SK-N-SH (cell line): ENCODE measurements around the gene SACS. TPM values are rescaled to one million over a fixed set of nuclear protein-coding genes. Genes with fewer than 3 reads are reported as not detected.

Source experiments
- CTCF ChIA-PET: fragments of 300-600, 350-600 bp; formaldehyde crosslinking; extraction: SDS; loops from one replicate; lab custom pipeline; 2021; lab: Yijun Ruan, JAX
- POLR2A ChIA-PET: fragments of 350-600 bp; sonication (Branson Sonifier 250); formaldehyde crosslinking; extraction: SDS; loops from one replicate; lab custom pipeline; 2020; ENCODE audit warnings: antibody characterized with exemption, inconsistent platforms; lab: Yijun Ruan, JAX
- DNase-seq: peaks from one replicate; pipeline ENCODE4 v3.0.0; 2012
- H2AFZ ChIP-seq: fragments of 200-600 bp; sonication (generic); 2 replicates; pipeline ENCODE4 v1.8.1; 2016; ENCODE audit warnings: antibody characterized with exemption, mild to moderate bottlenecking, low read depth
- H3F3A ChIP-seq: fragments of 200-600 bp; sonication (generic); replicated peaks from 2 replicates; pipeline ENCODE3; 2016; ENCODE audit warnings: antibody characterized with exemption, mild to moderate bottlenecking; ENCODE audit not compliant: insufficient read depth
- H3K27ac ChIP-seq, 2 experiments: fragments of 200-500 bp in 1 of 2; fragments of 200-600 bp in 1 of 2; sonication (Bioruptor generic) in 1 of 2; sonication (generic), shearing (Covaris generic) in 1 of 2; 2 replicates each; pipeline versions ENCODE4 v1.5.1 to v1.6.1; 2014 to 2016; ENCODE audit warnings: low read depth in 2 of 2, inconsistent platforms in 1 of 2, low read length in 1 of 2, mild to moderate bottlenecking in 1 of 2, mixed read lengths in 1 of 2
- H3K27me3 ChIP-seq: fragments of 200-600 bp; sonication (generic), shearing (Covaris generic); 2 replicates; pipeline ENCODE4 v1.6.1; 2016; ENCODE audit warnings: mixed run types; ENCODE audit not compliant: insufficient read depth
- H3K36me3 ChIP-seq, 2 experiments: fragments of 200-500 bp in 1 of 2; fragments of 200-600 bp in 1 of 2; sonication (Bioruptor generic) in 1 of 2; sonication (generic) in 1 of 2; replicated peaks in 1 of 2; 2 replicates each; pipeline versions ENCODE3 to v1.5.1; 2014 to 2016; ENCODE audit warnings: low read length in 1 of 2, mild to moderate bottlenecking in 1 of 2; ENCODE audit not compliant: insufficient read depth in 2 of 2, control insufficient read depth in 1 of 2
- H3K4me1 ChIP-seq, 2 experiments: fragments of 200-500 bp in 1 of 2; fragments of 200-600 bp in 1 of 2; sonication (Bioruptor generic) in 1 of 2; sonication (generic), shearing (Covaris generic) in 1 of 2; 2 replicates each; pipeline versions ENCODE4 v1.5.1 to v1.6.1; 2014 to 2016; ENCODE audit warnings: low read depth in 1 of 2, low read length in 1 of 2, mixed run types in 1 of 2; ENCODE audit not compliant: insufficient read depth in 2 of 2, control insufficient read depth in 1 of 2
- H3K4me2 ChIP-seq: fragments of 200-600 bp; sonication (generic), shearing (Covaris generic); 2 replicates; pipeline ENCODE4 v1.6.1; 2017; ENCODE audit warnings: mixed run types
- H3K4me3 ChIP-seq, 2 experiments: fragments of 200-500 bp in 1 of 2; fragments of 200-600 bp in 1 of 2; sonication (Bioruptor generic) in 1 of 2; sonication (generic), shearing (Covaris generic) in 1 of 2; 2 replicates each; pipeline versions ENCODE4 v1.5.1 to v1.8.1; 2014 to 2016; ENCODE audit warnings: low read depth in 2 of 2, inconsistent platforms in 1 of 2, low read length in 1 of 2, mild to moderate bottlenecking in 1 of 2, mixed read lengths in 1 of 2, moderate library complexity in 1 of 2
- H3K79me2 ChIP-seq: fragments of 200-600 bp; sonication (generic); 2 replicates; pipeline ENCODE4 v1.8.1; 2017; ENCODE audit warnings: mild to moderate bottlenecking; ENCODE audit not compliant: insufficient read depth
- H3K9ac ChIP-seq: fragments of 200-600 bp; sonication (generic); 2 replicates; pipeline ENCODE4 v1.6.1; 2017; ENCODE audit warnings: mixed run types
- H3K9me2 ChIP-seq: fragments of 200-600 bp; sonication (generic); 2 replicates; pipeline ENCODE4 v1.6.1; 2017; ENCODE audit warnings: mixed run types
- H3K9me3 ChIP-seq: fragments of 200-600 bp; sonication (generic); 2 replicates; pipeline ENCODE4 v1.6.1; 2017; ENCODE audit warnings: mixed run types, mild to moderate bottlenecking, moderate library complexity
- H4K20me1 ChIP-seq: fragments of 200-600 bp; sonication (generic); 2 replicates; pipeline ENCODE4 v1.6.1; 2017; ENCODE audit warnings: mild to moderate bottlenecking, mixed run types; ENCODE audit not compliant: insufficient read depth
- EP300 ChIP-seq, 2 experiments: IDR thresholded peaks; 2 replicates each; pipeline versions ENCODE4 v1.4.0 to v1.6.1; 2012; ENCODE audit warnings: borderline replicate concordance in 1 of 2, low read depth in 1 of 2, low read length in 1 of 2
- FOSL2 ChIP-seq: IDR thresholded peaks from 2 replicates; pipeline ENCODE4 v1.4.0; 2012; ENCODE audit warnings: low read depth, mild to moderate bottlenecking, moderate library complexity, borderline replicate concordance
- RAD21 ChIP-seq: IDR thresholded peaks from 2 replicates; pipeline ENCODE4 v1.6.1; 2012; ENCODE audit warnings: mild to moderate bottlenecking, low read length
- RXRA ChIP-seq: IDR thresholded peaks from 2 replicates; pipeline ENCODE4 v1.4.0; 2012; ENCODE audit warnings: low read depth, mild to moderate bottlenecking, borderline replicate concordance
- SMC3 ChIP-seq: IDR thresholded peaks from 2 replicates; pipeline ENCODE4 v1.6.1; 2012; ENCODE audit warnings: low read depth, low read length, improper control_type of control experiment
- TAF1 ChIP-seq: IDR thresholded peaks from 2 replicates; pipeline ENCODE4 v1.6.1; 2012; ENCODE audit warnings: low read depth, mild to moderate bottlenecking, low read length, moderate library complexity, borderline replicate concordance
- WGBS: methylation state at CpG from one replicate; pipeline ENCODE4 v1.1.6; 2017; ENCODE audit warnings: low lambda C conversion rate; 5-methylcytosine and 5-hydroxymethylcytosine counted together
- polyA plus RNA-seq, 3 experiments: library from polyadenylated mRNA; depleted of rRNA; stranded (reverse); fragments of >200 nt; gene quantifications; 2 replicates each; pipeline ENCODE4 v1.2.3, GENCODE V29; 2012
- TF ChIP-seq, protein P1 (sequence below): fragments of 150-350 bp; IDR thresholded peaks from 2 replicates; pipeline ENCODE4 v1.6.1; 2016; ENCODE audit warnings: mild to moderate bottlenecking, low read depth, low read length
- TF ChIP-seq, protein P2 (sequence below): fragments of 200-600 bp; sonication (generic); IDR thresholded peaks from 2 replicates; pipeline ENCODE4 v1.6.1; 2017; ENCODE audit warnings: antibody characterized with exemption, mild to moderate bottlenecking, moderate library complexity

The SACS gene
- polyA plus RNA-seq, 1 of the 3 experiments (the other 2 are of a cell fraction): 5.9 TPM

DNA sequence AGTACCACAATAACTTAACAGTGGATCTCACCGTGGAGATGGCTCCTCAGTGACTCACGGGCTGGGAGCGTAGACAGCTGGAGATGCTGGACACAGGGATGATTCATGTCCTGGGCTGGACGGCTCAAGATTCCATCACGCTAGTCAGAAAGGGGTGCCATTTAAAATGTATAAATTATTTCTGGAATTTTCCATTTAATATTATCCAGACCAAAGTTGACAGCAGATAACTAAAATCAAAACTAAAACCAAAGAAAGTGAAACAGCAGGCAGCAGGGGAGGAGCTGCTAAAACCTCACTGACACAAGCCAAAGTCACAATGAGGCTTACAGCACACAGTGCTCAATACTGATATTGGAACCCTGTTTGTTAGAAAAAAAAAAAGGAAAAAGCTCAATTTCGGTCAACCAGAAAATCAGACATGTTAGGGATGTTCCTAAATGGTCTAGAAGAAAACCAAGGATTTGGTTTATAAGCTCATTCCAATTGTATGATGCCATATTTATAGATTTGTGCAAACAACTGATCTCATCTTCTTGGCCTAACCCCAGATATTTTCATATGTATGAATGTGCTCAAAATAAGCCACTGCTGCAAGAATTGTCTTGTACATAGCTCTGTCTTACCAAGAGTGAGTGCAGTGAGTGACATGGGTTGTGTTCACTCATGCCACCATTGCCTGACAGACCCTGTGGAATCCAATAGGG is 111.8 kb downstream of the SACS start (continued):
- TF ChIP-seq SMC3 (no peak), RAD21 (no peak), FOSL2 (peak; percentile 95), RXRA (0 out of 2 replicates have a peak, but pooled peaks have one; percentile 17), EP300 (IDR thresholded peaks at IDR 0.05; ENCODE audit: borderline replicate concordance in 1 of 2, low read depth in 1 of 2, low read length in 1 of 2) (peak in 1 of 2 experiments; percentile 94; a peak in 2 of 4 replicates)
- TF ChIP-seq, protein P1, sequence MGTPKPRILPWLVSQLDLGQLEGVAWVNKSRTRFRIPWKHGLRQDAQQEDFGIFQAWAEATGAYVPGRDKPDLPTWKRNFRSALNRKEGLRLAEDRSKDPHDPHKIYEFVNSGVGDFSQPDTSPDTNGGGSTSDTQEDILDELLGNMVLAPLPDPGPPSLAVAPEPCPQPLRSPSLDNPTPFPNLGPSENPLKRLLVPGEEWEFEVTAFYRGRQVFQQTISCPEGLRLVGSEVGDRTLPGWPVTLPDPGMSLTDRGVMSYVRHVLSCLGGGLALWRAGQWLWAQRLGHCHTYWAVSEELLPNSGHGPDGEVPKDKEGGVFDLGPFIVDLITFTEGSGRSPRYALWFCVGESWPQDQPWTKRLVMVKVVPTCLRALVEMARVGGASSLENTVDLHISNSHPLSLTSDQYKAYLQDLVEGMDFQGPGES: no peak
- TF ChIP-seq, protein P2, sequence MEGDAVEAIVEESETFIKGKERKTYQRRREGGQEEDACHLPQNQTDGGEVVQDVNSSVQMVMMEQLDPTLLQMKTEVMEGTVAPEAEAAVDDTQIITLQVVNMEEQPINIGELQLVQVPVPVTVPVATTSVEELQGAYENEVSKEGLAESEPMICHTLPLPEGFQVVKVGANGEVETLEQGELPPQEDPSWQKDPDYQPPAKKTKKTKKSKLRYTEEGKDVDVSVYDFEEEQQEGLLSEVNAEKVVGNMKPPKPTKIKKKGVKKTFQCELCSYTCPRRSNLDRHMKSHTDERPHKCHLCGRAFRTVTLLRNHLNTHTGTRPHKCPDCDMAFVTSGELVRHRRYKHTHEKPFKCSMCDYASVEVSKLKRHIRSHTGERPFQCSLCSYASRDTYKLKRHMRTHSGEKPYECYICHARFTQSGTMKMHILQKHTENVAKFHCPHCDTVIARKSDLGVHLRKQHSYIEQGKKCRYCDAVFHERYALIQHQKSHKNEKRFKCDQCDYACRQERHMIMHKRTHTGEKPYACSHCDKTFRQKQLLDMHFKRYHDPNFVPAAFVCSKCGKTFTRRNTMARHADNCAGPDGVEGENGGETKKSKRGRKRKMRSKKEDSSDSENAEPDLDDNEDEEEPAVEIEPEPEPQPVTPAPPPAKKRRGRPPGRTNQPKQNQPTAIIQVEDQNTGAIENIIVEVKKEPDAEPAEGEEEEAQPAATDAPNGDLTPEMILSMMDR: no peak

DNA sequence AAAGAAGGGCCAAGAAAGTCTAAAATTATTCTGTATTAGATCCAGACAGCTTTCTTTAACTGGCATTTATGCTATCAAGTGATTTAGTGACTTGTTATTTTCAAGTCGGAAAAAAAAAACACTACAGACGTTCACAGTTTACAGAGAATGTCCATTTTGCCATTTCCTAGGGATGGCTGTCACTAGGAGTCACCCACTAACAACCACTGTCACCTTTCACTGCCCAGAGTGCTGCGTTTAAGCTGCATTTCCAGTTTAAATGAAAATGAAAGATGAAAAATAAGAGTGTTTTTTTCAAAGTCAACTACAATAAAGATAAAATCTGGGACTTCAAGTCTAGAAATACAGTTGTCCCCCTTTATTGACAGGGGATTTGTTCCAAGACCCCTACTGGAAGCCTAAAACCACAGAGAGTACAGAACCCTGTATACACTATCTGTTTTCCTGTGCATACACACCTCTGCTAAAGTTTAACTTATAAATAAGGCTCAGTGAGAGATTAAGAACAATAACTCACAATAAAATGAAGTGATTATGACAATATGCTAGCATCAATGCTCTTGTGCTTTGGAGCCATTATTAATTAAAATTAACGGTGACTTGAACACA is 112.5 kb downstream of the SACS start:
- peaks cover 4 to 34% of the 10 kb centered on the region in 2 experiments; a peak in 3 of 4 replicates for H3K4me1 ChIP-seq
- H3K27me3 ChIP-seq: no peaks in the 10 kb centered on the region
- CTCF ChIA-PET: no interaction called here
- peak overlapping the region; percentile 76; the same call in 1 of the 2 replicates for H3K9ac ChIP-seq
- H3K4me3 ChIP-seq: peak overlapping the region; percentile 27 to 50; a peak in 3 of 4 replicates
- no peaks in the 10 kb centered on the region for H4K20me1 ChIP-seq
- H2AFZ ChIP-seq: 0 out of 2 replicates have a peak overlapping the region, but pooled peaks have one; percentile 31
- H3K9me3 ChIP-seq: no peaks in the 10 kb centered on the region
- H3K27ac ChIP-seq: peak overlapping the region; percentile 58 to 98; a peak in 3 of 4 replicates
- H3K9me2 ChIP-seq: no peaks in the 10 kb centered on the region
- peak overlapping the region; percentile 75 for H3K4me2 ChIP-seq
- peaks cover 0 to 2% of the 10 kb centered on the region in 2 experiments for H3K36me3 ChIP-seq
- DNase-seq: no peak
- H3F3A ChIP-seq: peaks cover 48% of the 10 kb centered on the region
- 30% methylated on average over 4 of the region's 4 CpGs for WGBS
- no peak for TF ChIP-seq TAF1
- TF ChIP-seq, protein P2: 0 out of 2 replicates have a peak, but pooled peaks have one; percentile 10
- POLR2A ChIA-PET: no interaction called here
- no peaks in the 10 kb centered on the region for H3K79me2 ChIP-seq
